MG63 (cell line): Measurements from ENCODE around the gene POMGNT2. TPM values are rescaled to one million over a fixed set of nuclear protein-coding genes. Genes with fewer than 3 reads are reported as not detected.

Experiments
- DNase-seq: peaks from one replicate; pipeline ENCODE4 v3.0.0-alpha.2; 2020
- H3K27me3 ChIP-seq: fragments of 250-450 bp; sonication (Bioruptor Pico); 2 replicates; pipeline ENCODE4 v1.5.1; 2020; ENCODE audit warnings: mild to moderate bottlenecking, moderate library complexity
- H3K36me3 ChIP-seq: fragments of 250-450 bp; sonication (Bioruptor Pico); 2 replicates; pipeline ENCODE4 v1.5.1; 2020; ENCODE audit warnings: mild to moderate bottlenecking, moderate library complexity
- H3K4me3 ChIP-seq: fragments of 250-450 bp; sonication (Bioruptor Pico); 2 replicates; pipeline ENCODE4 v1.5.1; 2020; ENCODE audit warnings: mild to moderate bottlenecking, moderate library complexity
- H3K9me3 ChIP-seq: fragments of 250-450 bp; sonication (Bioruptor Pico); 2 replicates; pipeline ENCODE4 v1.5.1; 2020; ENCODE audit warnings: mild to moderate bottlenecking, moderate library complexity
- total RNA-seq: library from RNA; depleted of rRNA; stranded (reverse); fragments of >200 nt; shearing (Covaris generic); gene quantifications from 2 replicates; pipeline ENCODE4 v1.2.3, GENCODE V29; 2014; ENCODE audit warnings: low replicate concordance

Gene POMGNT2
- total RNA-seq, 1 experiment from 2014 or later = 10.6 TPM

GRCh38 chr3:43113671-43114070 lies 7.8 kb upstream of the POMGNT2 start:
- no peak for DNase-seq
- H3K9me3 ChIP-seq = no peaks in the 10 kb centered on the region

GRCh38 chr3:43106293-43106628 lies 382 bp upstream of the POMGNT2 start:
- no peaks in the 10 kb centered on the region for H3K9me3 ChIP-seq
- H3K36me3 ChIP-seq = no peaks in the 10 kb centered on the region
- H3K27me3 ChIP-seq = no peaks in the 10 kb centered on the region
- DNase-seq = no peak
- peak overlapping the region; percentile 65 for H3K4me3 ChIP-seq

More at GRCh38 chr3:43113671-43114070, 7.8 kb upstream of the POMGNT2 start:
- no peaks in the 10 kb centered on the region for H3K27me3 ChIP-seq
- H3K4me3 ChIP-seq = no peak overlapping the region
- no peaks in the 10 kb centered on the region for H3K36me3 ChIP-seq

GRCh38 chr3:43104660-43105595 lies 951 bp downstream of the POMGNT2 start:
- DNase-seq = peak; percentile 2
- Histone ChIP-seq H3K36me3 (no peaks in the 10 kb centered on the region), H3K4me3 (peak overlapping the region; percentile 65), H3K27me3 (no peaks in the 10 kb centered on the region), H3K9me3 (no peaks in the 10 kb centered on the region)

GRCh38 chr3:43104039-43104438 lies 1.8 kb downstream of the POMGNT2 start:
- Histone ChIP-seq H3K4me3 (no peak overlapping the region), H3K27me3 (no peaks in the 10 kb centered on the region), H3K36me3 (no peaks in the 10 kb centered on the region), H3K9me3 (no peaks in the 10 kb centered on the region)
- no peak for DNase-seq

- H3K9me3 ChIP-seq = no peaks in the 10 kb centered on the region
- H3K36me3 ChIP-seq = no peaks in the 10 kb centered on the region
- DNase-seq = no peak
- H3K4me3 ChIP-seq = no peak overlapping the region
- H3K27me3 ChIP-seq = no peaks in the 10 kb centered on the region
Observed at GRCh38 chr3:43102773-43103480, 3.0 kb downstream of the POMGNT2 start.

- H3K9me3 ChIP-seq = no peaks in the 10 kb centered on the region
- H3K4me3 ChIP-seq = no peak overlapping the region
- no peak for DNase-seq
- H3K36me3 ChIP-seq = no peaks in the 10 kb centered on the region
- H3K27me3 ChIP-seq = no peaks in the 10 kb centered on the region
Observed at GRCh38 chr3:43098761-43099160, 7.1 kb downstream of the POMGNT2 start.

- H3K9me3 ChIP-seq = no peaks in the 10 kb centered on the region
- H3K27me3 ChIP-seq = no peaks in the 10 kb centered on the region
- DNase-seq = no peak
Observed at GRCh38 chr3:43097400-43098080, 8.3 kb downstream of the POMGNT2 start.

GRCh38 chr3:43096761-43097160 lies 9.1 kb downstream of the POMGNT2 start:
- Histone ChIP-seq H3K27me3 (no peaks in the 10 kb centered on the region), H3K36me3 (no peaks in the 10 kb centered on the region), H3K9me3 (no peaks in the 10 kb centered on the region), H3K4me3 (no peak overlapping the region)
- no peak for DNase-seq

More at GRCh38 chr3:43097400-43098080, 8.3 kb downstream of the POMGNT2 start:
- H3K4me3 ChIP-seq = no peak overlapping the region
- H3K36me3 ChIP-seq = no peaks in the 10 kb centered on the region

- Histone ChIP-seq H3K4me3 (no peak overlapping the region), H3K36me3 (no peaks in the 10 kb centered on the region), H3K9me3 (no peaks in the 10 kb centered on the region), H3K27me3 (no peaks in the 10 kb centered on the region)
- DNase-seq = no peak
Observed at GRCh38 chr3:43095370-43095769, 10.5 kb downstream of the POMGNT2 start.

GRCh38 chr3:43094851-43095250 lies 11.0 kb downstream of the POMGNT2 start:
- Histone ChIP-seq H3K27me3 (no peaks in the 10 kb centered on the region), H3K9me3 (no peaks in the 10 kb centered on the region), H3K36me3 (no peaks in the 10 kb centered on the region), H3K4me3 (no peak overlapping the region)
- DNase-seq = no peak

- Histone ChIP-seq H3K4me3 (no peak overlapping the region), H3K9me3 (no peaks in the 10 kb centered on the region), H3K27me3 (no peaks in the 10 kb centered on the region), H3K36me3 (no peaks in the 10 kb centered on the region)
- no peak for DNase-seq
Observed at GRCh38 chr3:43094381-43094780, 11.5 kb downstream of the POMGNT2 start.

GRCh38 chr3:43093974-43094373 lies 11.9 kb downstream of the POMGNT2 start:
- Histone ChIP-seq H3K27me3 (no peaks in the 10 kb centered on the region), H3K4me3 (no peak overlapping the region), H3K9me3 (no peaks in the 10 kb centered on the region), H3K36me3 (no peaks in the 10 kb centered on the region)
- DNase-seq = no peak

GRCh38 chr3:43093006-43093405 lies 12.9 kb downstream of the POMGNT2 start:
- Histone ChIP-seq H3K27me3 (no peaks in the 10 kb centered on the region), H3K9me3 (no peaks in the 10 kb centered on the region), H3K4me3 (no peak overlapping the region), H3K36me3 (no peaks in the 10 kb centered on the region)
- DNase-seq = no peak

GRCh38 chr3:43091481-43091880 lies 14.4 kb downstream of the POMGNT2 start:
- no peak overlapping the region for H3K4me3 ChIP-seq
- no peaks in the 10 kb centered on the region for H3K36me3 ChIP-seq
- H3K9me3 ChIP-seq = no peaks in the 10 kb centered on the region
- no peak for DNase-seq
- no peaks in the 10 kb centered on the region for H3K27me3 ChIP-seq

- no peak overlapping the region for H3K4me3 ChIP-seq
- H3K27me3 ChIP-seq = no peaks in the 10 kb centered on the region
- no peaks in the 10 kb centered on the region for H3K36me3 ChIP-seq
- DNase-seq = no peak
- no peaks in the 10 kb centered on the region for H3K9me3 ChIP-seq
Observed at GRCh38 chr3:43090238-43090637, 15.6 kb downstream of the POMGNT2 start.

GRCh38 chr3:43089081-43089480 lies 16.8 kb downstream of the POMGNT2 start:
- H3K27me3 ChIP-seq = no peaks in the 10 kb centered on the region
- no peaks in the 10 kb centered on the region for H3K36me3 ChIP-seq
- no peak for DNase-seq
- no peaks in the 10 kb centered on the region for H3K9me3 ChIP-seq
- H3K4me3 ChIP-seq = no peak overlapping the region

GRCh38 chr3:43087249-43087776 lies 18.6 kb downstream of the POMGNT2 start:
- H3K36me3 ChIP-seq = no peaks in the 10 kb centered on the region
- no peaks in the 10 kb centered on the region for H3K9me3 ChIP-seq
- H3K4me3 ChIP-seq = no peak overlapping the region
- DNase-seq = no peak
- H3K27me3 ChIP-seq = no peaks in the 10 kb centered on the region
